ENCODE data around the gene VAV3. TPM values are rescaled to one million over a fixed set of nuclear protein-coding genes. Genes with fewer than 3 reads are reported as not detected.

The VAV3 gene
- total RNA-seq, 1 donor from 2014 or later: 11.3 TPM

DNA sequence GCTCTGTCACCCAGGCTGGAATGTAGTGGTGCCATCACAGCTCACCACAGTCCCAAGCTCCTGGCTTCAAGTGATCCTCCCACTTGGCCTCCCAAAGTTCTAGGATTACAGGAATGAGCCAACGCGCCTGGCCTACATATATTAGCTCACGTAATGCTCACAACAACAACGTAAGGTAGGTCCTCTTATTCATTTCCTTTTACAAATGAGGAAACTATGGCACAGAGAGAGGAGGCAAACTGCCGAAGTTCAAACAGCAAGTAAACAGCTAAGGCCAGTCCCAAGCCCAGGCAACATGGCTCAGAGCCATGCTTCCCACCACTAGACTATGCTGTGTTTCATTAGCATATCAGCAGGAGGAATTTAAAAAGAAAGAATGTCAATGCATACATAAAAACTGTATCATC is 284.4 kb downstream of the VAV3 start:
- no peak for TF ChIP-seq CTCF (IDR thresholded peaks at IDR 0.05)
- Histone ChIP-seq H3K27me3 (ENCODE audit: low read depth) (no peaks in the 10 kb centered on the region), H3K4me3 (no peak overlapping the region), H3K4me1 (no peaks in the 10 kb centered on the region), H3K36me3 (no peaks in the 10 kb centered on the region), H3K9me3 (no peaks in the 10 kb centered on the region), H3K27ac (no peak overlapping the region)
- intact Hi-C loops (cut with DNase I): no loop called here
- DNase-seq: no peak
- no peak for ATAC-seq

GRCh38 chr1:107679411-107679953 is 285.5 kb downstream of the VAV3 start:
- Histone ChIP-seq H3K27ac (no peak overlapping the region), H3K36me3 (no peaks in the 10 kb centered on the region), H3K4me3 (no peak overlapping the region), H3K9me3 (no peaks in the 10 kb centered on the region), H3K4me1 (no peaks in the 10 kb centered on the region), H3K27me3 (ENCODE audit: low read depth) (no peaks in the 10 kb centered on the region)
- intact Hi-C loops (cut with DNase I): no loop called here
- ATAC-seq: no peak
- DNase-seq: no peak
- no peak for TF ChIP-seq CTCF (IDR thresholded peaks at IDR 0.05)

DNA sequence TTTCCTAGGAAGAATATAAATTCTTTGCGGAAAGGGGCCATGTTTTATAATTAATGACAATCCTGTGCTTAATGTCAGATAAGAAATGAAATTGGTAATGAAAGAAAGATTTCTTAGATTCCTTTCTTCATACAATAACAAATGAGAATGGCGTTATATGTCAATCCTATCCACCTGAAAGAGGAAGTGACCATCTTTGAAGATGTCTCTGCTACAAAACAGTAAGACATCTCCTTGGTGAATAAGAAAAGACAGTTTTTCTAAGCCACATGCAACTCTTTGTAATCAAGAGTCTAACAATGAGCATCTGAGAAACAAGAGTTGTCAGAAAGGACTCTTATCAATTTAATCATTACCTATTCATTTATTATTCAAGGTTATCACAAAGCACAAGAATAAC is 286.0 kb downstream of the VAV3 start:
- H3K9me3 ChIP-seq: no peaks in the 10 kb centered on the region
- H3K4me3 ChIP-seq: no peak overlapping the region
- DNase-seq (no peak), ATAC-seq (no peak)
- no peak for TF ChIP-seq CTCF (IDR thresholded peaks at IDR 0.05)
- no peaks in the 10 kb centered on the region for H3K4me1 ChIP-seq
- H3K36me3 ChIP-seq: no peaks in the 10 kb centered on the region
- H3K27ac ChIP-seq: no peak overlapping the region
- no peaks in the 10 kb centered on the region for H3K27me3 ChIP-seq (ENCODE audit: low read depth)
- intact Hi-C loops (cut with DNase I): no loop called here

DNA sequence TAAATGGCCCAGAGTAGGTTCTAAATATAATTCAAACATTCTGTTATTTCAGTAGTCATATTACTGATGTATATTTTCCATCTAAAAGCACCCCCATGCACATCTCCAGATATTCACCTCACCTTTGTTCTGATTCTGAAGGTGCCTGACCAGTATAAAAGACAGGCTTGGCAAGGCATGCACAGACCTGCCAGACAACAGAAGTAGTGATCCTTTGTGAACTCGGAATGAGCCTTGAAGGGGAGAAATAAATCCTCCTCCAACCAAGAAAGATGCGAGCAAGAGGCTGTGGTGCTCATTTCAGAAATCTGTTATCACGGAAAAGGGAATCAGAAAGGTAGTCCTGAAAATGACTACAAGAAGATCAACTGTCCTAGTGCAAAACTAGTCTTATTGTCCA is 287.3 kb downstream of the VAV3 start:
- H3K27me3 ChIP-seq (ENCODE audit: low read depth): no peaks in the 10 kb centered on the region
- intact Hi-C loops (cut with DNase I): no loop called here
- no peaks in the 10 kb centered on the region for H3K36me3 ChIP-seq
- no peaks in the 10 kb centered on the region for H3K4me1 ChIP-seq
- ATAC-seq (no peak), DNase-seq (no peak)
- no peak overlapping the region for H3K27ac ChIP-seq
- no peak for TF ChIP-seq CTCF (IDR thresholded peaks at IDR 0.05)
- H3K9me3 ChIP-seq: no peaks in the 10 kb centered on the region
- H3K4me3 ChIP-seq: no peak overlapping the region

- ATAC-seq (no peak), DNase-seq (no peak)
- H3K27me3 ChIP-seq (ENCODE audit: low read depth): no peaks in the 10 kb centered on the region
- no peaks in the 10 kb centered on the region for H3K36me3 ChIP-seq
- TF ChIP-seq CTCF (IDR thresholded peaks at IDR 0.05): no peak
- no peak overlapping the region for H3K27ac ChIP-seq
- peaks cover 11% of the 10 kb centered on the region for H3K4me1 ChIP-seq
- H3K9me3 ChIP-seq: no peaks in the 10 kb centered on the region
- intact Hi-C loops (cut with DNase I): no loop called here
- H3K4me3 ChIP-seq: no peak overlapping the region
Measured at GRCh38 chr1:107674486-107674885, 290.5 kb downstream of the VAV3 start.

DNA sequence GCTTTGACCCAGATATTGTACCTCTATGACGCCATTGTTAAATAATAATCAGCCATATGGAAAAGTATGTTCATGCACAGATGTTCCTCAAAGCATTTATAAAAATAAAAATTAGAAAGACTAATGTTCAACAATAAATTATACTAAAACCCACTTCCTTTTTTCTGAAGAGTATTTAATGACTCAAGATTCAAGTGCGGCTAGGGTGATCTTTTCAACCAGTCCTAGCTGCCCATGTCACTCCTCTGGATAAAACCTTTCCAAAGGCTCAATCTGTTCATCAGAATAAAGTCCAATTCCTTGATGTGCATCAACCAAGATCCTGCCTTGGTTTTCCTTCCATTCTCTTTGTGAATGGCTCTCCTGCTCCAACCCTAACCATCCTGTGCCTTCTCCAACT is 292.0 kb downstream of the VAV3 start:
- H3K27ac ChIP-seq: no peak overlapping the region
- ATAC-seq (no peak), DNase-seq (no peak)
- no peaks in the 10 kb centered on the region for H3K9me3 ChIP-seq
- intact Hi-C loops (cut with DNase I): no loop called here
- TF ChIP-seq CTCF (IDR thresholded peaks at IDR 0.05): no peak
- H3K27me3 ChIP-seq (ENCODE audit: low read depth): no peaks in the 10 kb centered on the region
- H3K36me3 ChIP-seq: no peaks in the 10 kb centered on the region
- H3K4me1 ChIP-seq: peaks cover 11% of the 10 kb centered on the region
- no peak overlapping the region for H3K4me3 ChIP-seq
